Renal pelvis (tissue), 12 donors: ENCODE data around the gene CRBN. TPM values are rescaled to one million over a fixed set of nuclear protein-coding genes. Genes with fewer than 3 reads are reported as not detected.

Source experiments
- DNase-seq: peaks from one replicate; pipeline ENCODE4 v3.0.0-alpha.2; 2013
- long read RNA-seq, 16 experiments: transcript quantifications; one replicate each; lab custom pipeline, GENCODE V29; 2026
- polyA plus RNA-seq, 3 donors: library from polyadenylated mRNA; unstranded; fragments of 120-200 nt; gene quantifications; one replicate each; pipeline ENCODE4 v1.2.1, GENCODE V29; 2013; ENCODE audit not compliant: insufficient read length in 3 of 3

Gene CRBN
- 10 to 100 TPM; 66.6 to 72.9 (median 67.6) TPM for polyA plus RNA-seq
- long read RNA-seq, donor 1, transcript CRBN-201 (11 exons, 2,206 nt): major isoform, 12 of 45 reads
- long read RNA-seq, donor 1, partial matches to known transcripts: 20 of 45 reads
- long read RNA-seq, donor 1, other reads (novel, unspliced or antisense): 8 of 45 reads
- long read RNA-seq, donor 2, full-length matches to known transcripts: 27 of 35 reads
- long read RNA-seq, donor 2, partial matches to known transcripts: 8 of 35 reads
- long read RNA-seq, donor 2, other reads (novel, unspliced or antisense): 0 of 35 reads
- long read RNA-seq, donor 3, transcript CRBN-201 (11 exons, 2,206 nt): major isoform, 16 of 32 reads
- long read RNA-seq, donor 3, partial matches to known transcripts: 7 of 32 reads
- long read RNA-seq, donor 3, other reads (novel, unspliced or antisense): 0 of 32 reads
- long read RNA-seq, donor 4, full-length matches to known transcripts: 12 of 12 reads
- long read RNA-seq, donor 4, partial matches to known transcripts: 0 of 12 reads
- long read RNA-seq, donor 4, other reads (novel, unspliced or antisense): 0 of 12 reads
- long read RNA-seq, donor 5, transcript CRBN-201 (11 exons, 2,206 nt): major isoform, 5 of 11 reads
- long read RNA-seq, donor 5, partial matches to known transcripts: 0 of 11 reads
- long read RNA-seq, donor 5, other reads (novel, unspliced or antisense): 0 of 11 reads
- long read RNA-seq, donor 6, transcript CRBN-201 (11 exons, 2,206 nt): major isoform, 20 of 28 reads
- long read RNA-seq, donor 6, partial matches to known transcripts: 0 of 28 reads
- long read RNA-seq, donor 6, other reads (novel, unspliced or antisense): 0 of 28 reads
- long read RNA-seq, donor 7, full-length matches to known transcripts: 16 of 26 reads
- long read RNA-seq, donor 7, partial matches to known transcripts: 10 of 26 reads
- long read RNA-seq, donor 7, other reads (novel, unspliced or antisense): 0 of 26 reads
- long read RNA-seq, donor 8, transcript CRBN-201 (11 exons, 2,206 nt): major isoform, 7 of 17 reads
- long read RNA-seq, donor 8, partial matches to known transcripts: 0 of 17 reads
- long read RNA-seq, donor 8, other reads (novel, unspliced or antisense): 0 of 17 reads
- long read RNA-seq, donor 9, full-length matches to known transcripts: 36 of 49 reads
- long read RNA-seq, donor 9, partial matches to known transcripts: 13 of 49 reads
- long read RNA-seq, donor 9, other reads (novel, unspliced or antisense): 0 of 49 reads
- long read RNA-seq, donor 10, full-length matches to known transcripts: 28 of 34 reads
- long read RNA-seq, donor 10, partial matches to known transcripts: 6 of 34 reads
- long read RNA-seq, donor 10, other reads (novel, unspliced or antisense): 0 of 34 reads
- long read RNA-seq, donor 11, full-length matches to known transcripts: 14 of 19 reads
- long read RNA-seq, donor 11, partial matches to known transcripts: 5 of 19 reads
- long read RNA-seq, donor 11, other reads (novel, unspliced or antisense): 0 of 19 reads
- long read RNA-seq, donor 12, full-length matches to known transcripts: 33 of 38 reads
- long read RNA-seq, donor 12, partial matches to known transcripts: 5 of 38 reads
- long read RNA-seq, donor 12, other reads (novel, unspliced or antisense): 0 of 38 reads
- long read RNA-seq, donor 13, full-length matches to known transcripts: 14 of 19 reads
- long read RNA-seq, donor 13, partial matches to known transcripts: 5 of 19 reads
- long read RNA-seq, donor 13, other reads (novel, unspliced or antisense): 0 of 19 reads
- long read RNA-seq, donor 14: 0 reads
- long read RNA-seq, donor 15, full-length matches to known transcripts: 24 of 24 reads
- long read RNA-seq, donor 15, partial matches to known transcripts: 0 of 24 reads
- long read RNA-seq, donor 15, other reads (novel, unspliced or antisense): 0 of 24 reads
- long read RNA-seq, donor 16, full-length matches to known transcripts: 27 of 33 reads
- long read RNA-seq, donor 16, partial matches to known transcripts: 6 of 33 reads
- long read RNA-seq, donor 16, other reads (novel, unspliced or antisense): 0 of 33 reads

- peak; percentile 82 for DNase-seq
Observed at GRCh38 chr3:3179407-3180094, at the start of gene CRBN. CRBN (minus strand) TSS chr3:3179691; CDS start chr3:3179687, 4 bp downstream.

GRCh38 chr3:3227640-3228039, 48.1 kb upstream of the CRBN start:
- DNase-seq: no peak

- no peak for DNase-seq
Observed at GRCh38 chr3:3221528-3221927, 42.0 kb upstream of the CRBN start.

GRCh38 chr3:3216401-3216800, 36.9 kb upstream of the CRBN start:
- no peak for DNase-seq

- no peak for DNase-seq
Observed at GRCh38 chr3:3212781-3213440, 33.4 kb upstream of the CRBN start.

- no peak for DNase-seq
Observed at GRCh38 chr3:3209714-3210113, 30.2 kb upstream of the CRBN start.

GRCh38 chr3:3209057-3209456, 29.6 kb upstream of the CRBN start:
- no peak for DNase-seq

- DNase-seq: no peak
Observed at GRCh38 chr3:3201611-3202010, 22.1 kb upstream of the CRBN start.

- peak; percentile 75 for DNase-seq
Observed at GRCh38 chr3:3200632-3201212, 21.2 kb upstream of the CRBN start.

GRCh38 chr3:3199306-3199705, 19.8 kb upstream of the CRBN start:
- DNase-seq: no peak

GRCh38 chr3:3196148-3196861, 16.8 kb upstream of the CRBN start:
- DNase-seq: no peak

GRCh38 chr3:3194861-3195260, 15.4 kb upstream of the CRBN start:
- DNase-seq: no peak

GRCh38 chr3:3192286-3192675, 12.8 kb upstream of the CRBN start:
- DNase-seq: no peak

- no peak for DNase-seq
Observed at GRCh38 chr3:3191675-3192285, 12.3 kb upstream of the CRBN start.

- DNase-seq: no peak
Observed at GRCh38 chr3:3189961-3190360, 10.5 kb upstream of the CRBN start.

- no peak for DNase-seq
Observed at GRCh38 chr3:3189102-3189727, 9.7 kb upstream of the CRBN start.

GRCh38 chr3:3184876-3185275, 5.4 kb upstream of the CRBN start:
- no peak for DNase-seq
